Bronchial epithelial cell (primary cell): Measurements from ENCODE around the gene SNX9. TPM values are rescaled to one million over a fixed set of nuclear protein-coding genes. Genes with fewer than 3 reads are reported as not detected.

Experiments
- DNase-seq: peaks from one replicate; pipeline ENCODE4 v3.0.0-alpha.2; 2010; ENCODE audit warnings: low read depth
- FAIRE-seq: peaks from 2 replicates; lab custom pipeline; 2011; peaks lifted over from hg19 to GRCh38; lab: Jason Lieb, UNC
- H3K27me3 ChIP-seq: 2 replicates; pipeline ENCODE4 v1.5.1; 2011; ENCODE audit warnings: low read length; ENCODE audit not compliant: control insufficient read depth, insufficient read depth
- H3K36me3 ChIP-seq: 2 replicates; pipeline ENCODE4 v1.5.1; 2011; ENCODE audit warnings: low read length; ENCODE audit not compliant: control insufficient read depth, insufficient read depth
- H3K4me3 ChIP-seq: 2 replicates; pipeline ENCODE4 v1.5.1; 2011; ENCODE audit warnings: mild to moderate bottlenecking, low read depth, low read length, control low read depth
- CTCF ChIP-seq: IDR thresholded peaks from 2 replicates; pipeline ENCODE4 v1.5.1; 2011; ENCODE audit warnings: mild to moderate bottlenecking, moderate library complexity, low read length, control low read depth, inconsistent platforms; ENCODE audit not compliant: insufficient read depth, severe bottlenecking
- total RNA-seq: library from RNA; depleted of rRNA; stranded (reverse); fragments of >200 nt; gene quantifications from 2 replicates; pipeline ENCODE4 v1.2.1, GENCODE V29; 2014

The SNX9 gene
- total RNA-seq, 1 donor from 2014 or later: 26.6 TPM

DNA sequence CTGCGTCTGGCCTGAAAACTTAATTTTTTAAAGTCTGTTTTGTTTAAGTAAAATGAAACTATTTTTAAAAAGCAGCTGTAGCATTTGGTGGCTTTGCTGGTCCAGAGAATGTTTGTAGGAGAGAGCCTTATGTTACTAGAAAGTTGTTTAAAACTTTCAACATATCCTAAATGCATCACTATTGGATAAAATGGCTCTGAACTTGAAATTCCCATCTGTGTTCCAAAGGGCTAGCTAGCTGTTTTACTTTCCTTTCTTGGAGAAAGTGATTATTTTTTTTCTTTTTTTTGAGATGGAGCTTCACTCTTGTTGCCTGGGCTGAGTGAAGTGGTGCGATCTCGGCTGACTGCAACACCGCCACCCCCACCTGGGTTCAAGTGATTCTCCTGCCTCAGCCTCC lies 161.1 kb downstream of the SNX9 start:
- FAIRE-seq (no peak), DNase-seq (no peak)
- Histone ChIP-seq H3K27me3 (peaks cover 1% of the 10 kb centered on the region), H3K4me3 (no peak overlapping the region), H3K36me3 (no peaks in the 10 kb centered on the region)
- no peak for TF ChIP-seq CTCF

GRCh38 chr6:157984686-157985225 lies 161.7 kb downstream of the SNX9 start:
- DNase-seq (no peak), FAIRE-seq (no peak)
- Histone ChIP-seq H3K36me3 (no peaks in the 10 kb centered on the region), H3K27me3 (peaks cover 1% of the 10 kb centered on the region), H3K4me3 (no peak overlapping the region)
- no peak for TF ChIP-seq CTCF

DNA sequence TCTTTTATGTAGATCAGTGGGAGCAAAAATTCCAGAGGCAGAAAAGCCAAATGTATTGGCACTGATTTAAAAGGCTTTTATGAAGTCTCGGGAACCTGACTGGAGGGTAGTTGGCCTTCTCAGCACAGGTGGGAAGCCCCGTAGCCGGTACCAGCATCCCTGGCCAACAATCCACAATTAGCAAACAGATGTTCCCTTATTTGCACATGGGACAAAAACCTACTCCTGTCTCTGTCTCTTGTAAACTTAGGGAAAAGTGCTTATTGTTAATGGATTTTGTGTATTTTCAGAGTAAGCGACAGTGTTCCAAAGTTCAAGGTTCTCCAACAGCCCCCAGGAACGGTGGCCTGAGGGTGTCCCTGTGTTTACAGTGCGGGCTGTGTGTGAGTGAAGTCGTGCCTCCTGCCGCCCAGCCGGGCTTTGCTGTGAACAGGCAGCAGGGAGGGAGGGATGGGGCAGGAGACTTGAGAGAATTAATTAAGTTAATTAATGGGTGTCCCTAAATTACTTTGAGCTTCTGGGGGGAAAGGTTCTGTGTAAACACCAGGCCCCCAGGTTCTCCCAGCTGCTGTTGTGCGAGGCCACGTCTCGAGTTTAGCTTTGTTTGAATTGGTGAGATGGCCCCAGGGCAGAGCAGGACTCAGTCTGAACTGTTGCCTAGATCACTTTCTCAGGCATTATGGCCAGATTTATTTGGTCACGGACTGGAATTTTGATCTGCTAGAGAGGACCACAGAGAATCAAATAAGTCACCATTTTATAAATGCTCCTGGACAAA lies 162.5 kb downstream of the SNX9 start:
- H3K27me3 ChIP-seq: peaks cover 1% of the 10 kb centered on the region
- H3K36me3 ChIP-seq: no peaks in the 10 kb centered on the region
- no peak overlapping the region for H3K4me3 ChIP-seq
- DNase-seq (no peak), FAIRE-seq (no peak)
- TF ChIP-seq CTCF: no peak

DNA sequence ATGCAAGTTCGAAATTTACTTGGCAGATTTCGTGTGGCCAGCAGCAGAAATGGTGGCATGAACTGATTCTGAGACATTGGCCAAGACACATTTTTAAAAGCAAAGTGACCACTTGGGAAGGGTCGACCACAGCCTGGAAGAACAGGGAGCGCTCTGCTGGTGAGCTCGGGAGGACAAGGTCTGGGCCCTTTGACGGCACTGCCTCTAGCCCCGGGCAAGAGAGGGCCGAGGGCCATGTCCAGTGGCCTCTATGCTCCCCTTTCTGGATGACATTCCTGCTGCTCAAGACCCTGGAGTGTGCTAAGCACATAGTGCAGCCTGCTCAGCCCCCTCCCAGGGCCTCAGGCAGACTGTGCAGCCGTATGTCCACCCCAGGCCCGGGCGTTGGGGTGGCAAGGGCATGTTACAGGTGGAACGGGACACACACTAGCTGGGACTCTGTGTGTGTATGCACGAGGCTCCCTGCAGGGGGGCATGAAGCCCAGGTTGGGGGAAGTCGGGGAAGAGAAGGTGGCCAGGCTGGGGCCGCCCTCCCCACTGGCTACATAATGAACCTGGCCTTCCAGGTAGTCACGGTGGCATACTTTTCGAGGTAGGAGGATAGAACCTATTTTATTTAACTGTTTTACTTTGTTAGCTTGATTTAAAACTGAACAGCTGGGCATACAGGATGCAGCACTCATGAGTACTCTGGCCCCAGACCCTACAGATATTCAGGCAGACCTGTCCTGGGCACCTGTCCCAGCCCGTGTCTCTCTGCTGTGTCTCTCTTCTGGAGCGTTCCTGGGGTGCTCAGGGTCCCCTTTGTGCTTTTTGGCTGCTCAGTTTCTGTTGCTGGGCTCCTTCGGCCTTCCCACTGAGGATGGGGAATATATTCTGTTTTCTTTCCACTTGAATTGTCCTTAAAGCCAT lies 165.0 kb downstream of the SNX9 start:
- TF ChIP-seq CTCF: no peak
- no peak for DNase-seq
- FAIRE-seq: no peak
- H3K27me3 ChIP-seq: no peaks in the 10 kb centered on the region
- H3K36me3 ChIP-seq: no peaks in the 10 kb centered on the region
- no peak overlapping the region for H3K4me3 ChIP-seq

GRCh38 chr6:157988700-157989063 lies 165.6 kb downstream of the SNX9 start:
- no peak for TF ChIP-seq CTCF
- FAIRE-seq: no peak

More at GRCh38 chr6:157988700-157989063, 165.6 kb downstream of the SNX9 start:
- Histone ChIP-seq H3K4me3 (no peak overlapping the region), H3K27me3 (no peaks in the 10 kb centered on the region), H3K36me3 (no peaks in the 10 kb centered on the region)
- DNase-seq: no peak
